MM.1S (cell line): Measurements from ENCODE around the gene ABHD15.

Source experiments
- EZH2 ChIP-seq: fragments of 300-600 bp; sonication (generic); optimal IDR thresholded peaks from 2 replicates; pipeline ENCODE3; 2017; ENCODE audit warnings: low read depth, mild to moderate bottlenecking, antibody characterized with exemption, low read length, mixed read lengths
- EZH2phosphoT487 ChIP-seq: fragments of 300-600 bp; sonication (generic); IDR thresholded peaks from 2 replicates; pipeline ENCODE4 v1.6.1; 2018; ENCODE audit warnings: antibody characterized with exemption, low read length
- TF ChIP-seq, protein P1 (sequence below): fragments of 300-600 bp; sonication (generic); IDR thresholded peaks from 2 replicates; pipeline ENCODE4 v1.5.1; 2016; ENCODE audit warnings: antibody characterized with exemption, low read length, mixed read lengths

- TF ChIP-seq, protein P1, sequence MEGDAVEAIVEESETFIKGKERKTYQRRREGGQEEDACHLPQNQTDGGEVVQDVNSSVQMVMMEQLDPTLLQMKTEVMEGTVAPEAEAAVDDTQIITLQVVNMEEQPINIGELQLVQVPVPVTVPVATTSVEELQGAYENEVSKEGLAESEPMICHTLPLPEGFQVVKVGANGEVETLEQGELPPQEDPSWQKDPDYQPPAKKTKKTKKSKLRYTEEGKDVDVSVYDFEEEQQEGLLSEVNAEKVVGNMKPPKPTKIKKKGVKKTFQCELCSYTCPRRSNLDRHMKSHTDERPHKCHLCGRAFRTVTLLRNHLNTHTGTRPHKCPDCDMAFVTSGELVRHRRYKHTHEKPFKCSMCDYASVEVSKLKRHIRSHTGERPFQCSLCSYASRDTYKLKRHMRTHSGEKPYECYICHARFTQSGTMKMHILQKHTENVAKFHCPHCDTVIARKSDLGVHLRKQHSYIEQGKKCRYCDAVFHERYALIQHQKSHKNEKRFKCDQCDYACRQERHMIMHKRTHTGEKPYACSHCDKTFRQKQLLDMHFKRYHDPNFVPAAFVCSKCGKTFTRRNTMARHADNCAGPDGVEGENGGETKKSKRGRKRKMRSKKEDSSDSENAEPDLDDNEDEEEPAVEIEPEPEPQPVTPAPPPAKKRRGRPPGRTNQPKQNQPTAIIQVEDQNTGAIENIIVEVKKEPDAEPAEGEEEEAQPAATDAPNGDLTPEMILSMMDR: no peak
- no peak for TF ChIP-seq EZH2
- TF ChIP-seq EZH2phosphoT487: no peak
Measured at GRCh38 chr17:29510953-29511352, 55.9 kb downstream of the ABHD15 start.
